HG02642 (cell line): ENCODE data around the gene MUC5B.
"Not testable (repeated sequence)": the region's sequence is repeated elsewhere in the genome, so short reads cannot be mapped to it uniquely, and the experiment has no call there.

Experiments used
- ATAC-seq: cut with Tn5 transposase; IDR thresholded peaks from one replicate; pipeline ENCODE4 v1.9.1; 2021; ENCODE audit warnings: mild to moderate bottlenecking; ENCODE audit not compliant: unreplicated experiment, poor library complexity

Gene MUC5B

GRCh38 chr11:1242751-1243150 is 19.9 kb downstream of the MUC5B start:
- not testable (repeated sequence) for ATAC-seq

- ATAC-seq: not testable (repeated sequence)
Measured at GRCh38 chr11:1243521-1243920, 20.7 kb downstream of the MUC5B start.

GRCh38 chr11:1244557-1244956 is 21.7 kb downstream of the MUC5B start:
- ATAC-seq: not testable (repeated sequence)

- ATAC-seq: not testable (repeated sequence)
Measured at GRCh38 chr11:1245717-1246116, 22.9 kb downstream of the MUC5B start.

- not testable (repeated sequence) for ATAC-seq
Measured at GRCh38 chr11:1246301-1246700, 23.4 kb downstream of the MUC5B start.

GRCh38 chr11:1247026-1247425 is 24.2 kb downstream of the MUC5B start:
- ATAC-seq: not testable (repeated sequence)

GRCh38 chr11:1248951-1249350 is 26.1 kb downstream of the MUC5B start:
- not testable (repeated sequence) for ATAC-seq

GRCh38 chr11:1250411-1250810 is 27.5 kb downstream of the MUC5B start:
- ATAC-seq: not testable (repeated sequence)

GRCh38 chr11:1251236-1251770 is 28.4 kb downstream of the MUC5B start:
- ATAC-seq: no peak

GRCh38 chr11:1252371-1253102 is 29.7 kb downstream of the MUC5B start:
- ATAC-seq: no peak

GRCh38 chr11:1253103-1253485 is 30.2 kb downstream of the MUC5B start:
- no peak for ATAC-seq

- ATAC-seq: no peak
Measured at GRCh38 chr11:1254086-1254648, 31.3 kb downstream of the MUC5B start.

- ATAC-seq: no peak
Measured at GRCh38 chr11:1254733-1255132, 31.9 kb downstream of the MUC5B start.

- ATAC-seq: no peak
Measured at GRCh38 chr11:1255151-1255550, 32.3 kb downstream of the MUC5B start.

GRCh38 chr11:1256257-1257045 is 33.6 kb downstream of the MUC5B start:
- no peak for ATAC-seq

- ATAC-seq: no peak
Measured at GRCh38 chr11:1257366-1257765, 34.5 kb downstream of the MUC5B start.

GRCh38 chr11:1257916-1258315 is 35.0 kb downstream of the MUC5B start:
- no peak for ATAC-seq

GRCh38 chr11:1258401-1259075 is 35.7 kb downstream of the MUC5B start:
- ATAC-seq: no peak

- ATAC-seq: no peak
Measured at GRCh38 chr11:1259076-1259461, 36.2 kb downstream of the MUC5B start.

- ATAC-seq: no peak
Measured at GRCh38 chr11:1259561-1259960, 36.7 kb downstream of the MUC5B start.
